Measurements from ENCODE around the gene OPHN1.

Gene OPHN1, protein sequence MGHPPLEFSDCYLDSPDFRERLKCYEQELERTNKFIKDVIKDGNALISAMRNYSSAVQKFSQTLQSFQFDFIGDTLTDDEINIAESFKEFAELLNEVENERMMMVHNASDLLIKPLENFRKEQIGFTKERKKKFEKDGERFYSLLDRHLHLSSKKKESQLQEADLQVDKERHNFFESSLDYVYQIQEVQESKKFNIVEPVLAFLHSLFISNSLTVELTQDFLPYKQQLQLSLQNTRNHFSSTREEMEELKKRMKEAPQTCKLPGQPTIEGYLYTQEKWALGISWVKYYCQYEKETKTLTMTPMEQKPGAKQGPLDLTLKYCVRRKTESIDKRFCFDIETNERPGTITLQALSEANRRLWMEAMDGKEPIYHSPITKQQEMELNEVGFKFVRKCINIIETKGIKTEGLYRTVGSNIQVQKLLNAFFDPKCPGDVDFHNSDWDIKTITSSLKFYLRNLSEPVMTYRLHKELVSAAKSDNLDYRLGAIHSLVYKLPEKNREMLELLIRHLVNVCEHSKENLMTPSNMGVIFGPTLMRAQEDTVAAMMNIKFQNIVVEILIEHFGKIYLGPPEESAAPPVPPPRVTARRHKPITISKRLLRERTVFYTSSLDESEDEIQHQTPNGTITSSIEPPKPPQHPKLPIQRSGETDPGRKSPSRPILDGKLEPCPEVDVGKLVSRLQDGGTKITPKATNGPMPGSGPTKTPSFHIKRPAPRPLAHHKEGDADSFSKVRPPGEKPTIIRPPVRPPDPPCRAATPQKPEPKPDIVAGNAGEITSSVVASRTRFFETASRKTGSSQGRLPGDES

DNA sequence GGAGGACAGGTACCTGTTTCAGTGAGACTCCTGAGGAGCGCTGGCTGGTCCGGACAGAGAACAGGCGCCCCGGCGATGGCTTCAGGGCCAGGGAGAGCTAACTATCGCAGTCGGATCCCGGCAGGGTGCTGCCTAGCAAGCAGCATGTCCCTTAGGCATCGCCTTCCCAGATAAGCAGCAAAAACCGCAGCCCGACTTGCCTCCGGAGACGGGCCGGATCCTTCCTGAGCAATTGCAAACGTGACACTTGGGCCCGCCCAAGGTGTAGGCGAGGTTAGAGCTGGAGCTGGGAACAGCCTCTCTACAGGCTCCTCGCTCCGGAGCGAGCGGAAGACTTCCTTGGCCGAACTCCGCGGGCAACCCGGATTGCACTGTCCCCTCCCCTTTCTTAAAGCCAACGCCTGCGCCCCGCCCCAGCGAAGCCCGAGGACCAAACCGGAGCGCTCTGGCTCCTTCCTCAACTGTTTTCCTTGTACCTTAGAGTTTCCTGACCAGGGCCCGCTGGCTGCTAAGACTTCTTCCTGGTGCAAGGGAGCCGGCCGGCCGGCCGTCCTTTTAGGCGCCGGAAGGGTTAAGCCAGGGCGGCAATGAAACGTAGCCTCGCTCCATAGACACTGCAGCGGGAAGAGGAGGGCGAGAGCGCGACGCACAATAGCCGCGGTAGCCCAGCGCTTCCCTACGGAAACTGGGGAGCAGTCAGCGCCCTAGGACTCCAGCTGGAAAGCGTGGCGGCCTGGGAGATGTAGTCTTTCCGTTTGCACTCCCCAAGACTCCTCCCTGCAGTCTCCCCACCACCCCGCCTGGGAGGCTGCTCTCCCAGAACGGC is at the start of gene OPHN1:
TSS of gene OPHN1 (minus strand) at position 341 of the 826 bp plus-strand sequence. CDS start 475 bp downstream, outside the sequence.
- peak; percentile 57 for DNase-seq (ENCODE audit: low spot score)

- DNase-seq (ENCODE audit: low spot score), result no peak
These were observed 47.7 kb upstream of the OPHN1 start for GRCh38 chrX:68480969-68481368.

- DNase-seq (ENCODE audit: low spot score), result no peak
These were observed 31.5 kb upstream of the OPHN1 start for GRCh38 chrX:68464796-68465195.

DNA sequence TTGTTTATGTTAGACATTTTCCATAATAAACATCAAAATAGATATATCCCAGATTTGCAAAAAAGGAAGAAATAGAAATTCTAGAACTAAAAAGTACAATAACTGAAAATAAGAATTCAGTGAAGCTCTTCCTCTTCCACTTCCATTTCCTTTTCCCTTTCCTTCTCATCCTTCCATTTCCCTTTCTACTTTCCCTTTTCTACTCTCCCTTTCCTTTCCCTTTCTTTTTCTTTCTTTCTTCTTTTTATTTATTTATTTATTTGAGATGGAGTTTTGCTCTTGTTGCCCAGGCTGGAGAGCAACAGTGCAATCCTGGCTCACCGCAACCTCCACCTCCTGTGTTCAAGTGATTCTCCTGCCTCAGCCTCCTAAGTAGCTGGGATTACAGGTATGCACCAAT is 30.6 kb upstream of the OPHN1 start:
- DNase-seq (ENCODE audit: low spot score), result no peak

DNA sequence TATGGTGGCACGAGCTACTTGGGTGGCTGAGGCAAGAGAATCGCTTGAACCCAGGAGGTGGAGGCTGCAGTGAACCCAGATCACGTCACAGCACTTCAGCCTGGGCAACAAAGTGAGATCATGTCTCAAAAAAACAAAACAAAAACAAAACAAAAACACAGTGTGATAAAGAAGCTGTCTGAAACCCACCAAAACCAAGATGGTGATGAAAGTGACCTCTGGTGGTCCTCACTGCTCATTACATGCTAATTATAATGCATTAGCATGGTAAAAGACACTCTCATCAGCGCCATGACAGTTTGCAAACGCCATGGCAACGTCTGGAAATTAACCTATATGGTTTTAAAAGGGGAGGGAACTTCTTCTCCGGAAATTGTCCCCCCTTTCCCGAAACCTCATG is 29.4 kb upstream of the OPHN1 start:
- DNase-seq (ENCODE audit: low spot score), result peak; percentile 24

DNA sequence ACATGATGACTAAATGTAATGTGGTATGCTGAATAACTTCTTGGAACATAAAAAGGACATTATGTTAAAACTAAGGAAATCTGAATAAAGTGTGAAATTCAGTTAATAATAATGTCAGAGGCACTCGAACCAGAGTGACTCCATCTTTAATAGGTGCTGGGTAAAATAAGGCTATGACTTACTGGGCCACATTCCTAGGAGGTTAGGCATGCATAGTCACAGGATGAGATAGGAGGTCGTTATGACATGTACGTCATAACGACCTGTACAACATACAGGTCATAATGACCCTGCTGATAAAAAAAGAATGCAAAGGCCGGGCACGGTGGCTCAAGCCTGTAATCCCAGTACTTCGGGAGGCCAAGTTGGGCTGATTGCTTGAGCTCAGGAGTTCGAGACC is 28.9 kb upstream of the OPHN1 start:
- DNase-seq (ENCODE audit: low spot score), result no peak

DNA sequence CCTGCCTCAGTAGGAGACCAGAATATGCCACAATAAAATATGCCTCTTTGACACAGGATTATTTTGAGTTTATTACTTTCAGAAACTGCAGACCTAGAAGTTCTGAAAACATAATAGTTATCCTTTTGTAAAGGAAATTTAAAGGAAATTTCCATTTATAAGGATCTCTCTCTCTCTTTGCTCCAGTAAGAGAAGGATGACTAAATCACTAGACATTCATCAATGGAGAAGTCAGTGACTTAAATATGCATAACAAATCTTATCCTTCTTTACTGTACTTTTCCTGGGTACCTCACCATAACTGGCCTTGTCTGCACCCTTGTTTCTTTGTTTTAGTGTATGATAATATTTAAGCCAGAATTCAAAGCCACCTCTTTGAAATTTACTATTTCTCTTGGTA is 28.3 kb upstream of the OPHN1 start:
- no peak for DNase-seq (ENCODE audit: low spot score)

DNA sequence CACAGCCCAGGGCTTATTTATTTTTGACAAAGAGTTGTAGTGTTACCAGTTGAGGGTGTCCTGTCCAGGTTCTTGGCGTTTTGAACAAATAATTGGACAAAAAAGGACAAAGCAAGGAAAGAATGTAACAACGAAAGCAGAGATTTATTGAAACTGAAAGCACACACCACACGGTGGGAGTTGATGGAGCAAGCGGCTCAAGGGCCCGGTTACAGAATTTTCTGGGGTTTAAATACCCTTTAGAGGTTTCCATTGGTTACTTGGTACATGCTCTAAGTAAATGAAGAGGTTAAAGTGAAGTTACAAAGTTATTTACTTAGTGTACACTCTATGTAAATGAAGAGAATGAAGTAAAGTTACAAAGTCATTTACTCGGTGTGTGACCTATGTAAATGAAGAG is 27.8 kb upstream of the OPHN1 start:
- DNase-seq (ENCODE audit: low spot score), result no peak

GRCh38 chrX:68455151-68455510 is 21.8 kb upstream of the OPHN1 start:
- no peak for DNase-seq (ENCODE audit: low spot score)

- DNase-seq (ENCODE audit: low spot score), result no peak
These were observed 21.3 kb upstream of the OPHN1 start for GRCh38 chrX:68454476-68455150.

DNA sequence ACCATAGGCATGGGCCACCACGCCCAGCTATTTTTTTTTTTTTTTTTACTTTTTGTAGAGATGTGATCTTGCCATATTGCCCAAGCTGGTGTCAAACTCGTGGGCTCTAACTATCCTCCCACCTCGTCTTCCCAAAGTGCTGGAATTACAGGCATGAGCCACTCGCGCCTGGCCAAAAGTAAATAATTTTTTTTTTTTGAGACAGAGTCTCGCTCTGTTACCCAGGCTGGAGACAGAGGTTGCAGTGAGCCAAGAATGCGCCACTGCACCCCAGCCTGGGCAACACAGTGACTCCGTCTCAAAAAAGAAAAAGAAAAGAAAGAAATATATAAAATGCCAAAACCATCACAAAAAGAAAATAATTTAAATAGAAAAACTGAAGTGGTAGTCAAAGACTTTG is 18.4 kb upstream of the OPHN1 start:
- no peak for DNase-seq (ENCODE audit: low spot score)

DNA sequence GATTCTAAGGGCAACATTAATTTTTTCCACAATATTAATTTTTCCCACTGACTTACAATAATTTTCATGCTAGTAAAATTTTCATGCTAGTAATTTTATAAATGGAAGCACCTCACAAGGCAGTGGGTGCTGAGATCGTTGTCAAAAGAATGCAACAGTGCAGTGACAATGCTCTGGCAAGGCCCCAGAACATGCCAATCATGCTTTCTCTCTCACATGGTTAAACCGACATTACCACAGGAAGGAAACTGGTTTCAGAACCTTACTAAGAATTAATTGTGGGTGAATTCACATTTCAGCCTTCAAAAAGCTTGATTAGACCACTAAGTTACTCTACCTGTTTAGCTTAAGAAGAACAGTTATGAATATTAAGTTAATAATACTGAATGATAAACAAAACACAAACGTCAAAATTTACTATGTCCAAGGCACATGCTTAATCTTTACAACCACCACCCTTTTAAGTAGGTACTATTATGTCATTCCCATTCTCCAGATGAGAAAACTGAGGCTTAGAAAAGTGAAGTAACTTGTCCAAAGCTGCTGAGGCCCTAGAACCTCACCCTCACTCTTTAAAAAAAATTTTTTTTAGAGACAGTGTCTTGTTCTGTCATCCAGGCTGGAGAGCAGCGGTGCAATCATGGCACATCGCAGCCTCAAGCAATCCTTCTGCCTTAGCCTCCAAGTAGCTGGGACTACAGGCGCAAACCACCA is 10.0 kb upstream of the OPHN1 start:
- DNase-seq (ENCODE audit: low spot score), result peak; percentile 22

- peak; percentile 18 for DNase-seq (ENCODE audit: low spot score)
These were observed 7.6 kb upstream of the OPHN1 start for GRCh38 chrX:68440940-68441339.

DNA sequence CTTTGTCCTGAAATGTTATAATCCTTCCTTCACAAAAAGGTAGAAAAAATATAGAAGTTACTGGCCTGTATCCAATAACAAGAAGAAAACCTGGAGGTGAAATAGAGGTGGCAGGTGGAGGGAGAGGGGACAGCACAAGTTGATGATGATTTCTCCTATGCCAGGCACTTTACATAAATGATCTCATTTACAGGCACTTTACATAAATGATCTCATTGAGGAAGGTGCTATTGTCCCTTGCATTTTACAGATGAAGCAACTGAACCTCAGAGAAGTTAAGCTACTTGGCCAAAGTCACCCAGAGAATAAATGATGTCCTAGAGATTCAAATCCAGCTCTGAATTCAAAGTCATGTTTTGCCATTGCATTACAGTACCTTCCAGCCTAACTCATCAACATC is 7.1 kb upstream of the OPHN1 start:
- DNase-seq (ENCODE audit: low spot score), result no peak

DNA sequence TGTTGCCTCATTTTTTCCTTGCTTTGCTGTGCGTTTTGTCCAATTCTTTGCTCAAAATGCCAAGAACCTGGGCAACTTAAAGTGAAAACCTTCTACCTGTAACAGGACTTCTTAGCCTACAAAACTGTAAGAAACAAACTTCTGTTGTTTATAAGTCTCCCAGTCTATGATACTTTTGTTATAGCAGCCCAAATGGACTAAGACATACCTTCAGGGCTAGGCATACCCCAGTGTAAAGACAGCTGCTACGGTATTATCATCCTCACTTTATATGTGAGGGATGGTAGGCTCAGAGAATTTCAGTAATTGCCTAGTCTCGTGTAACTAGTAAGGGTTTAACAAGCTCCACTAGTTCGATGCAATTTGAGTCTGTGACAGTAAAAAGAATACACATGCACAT is 6.0 kb upstream of the OPHN1 start:
- DNase-seq (ENCODE audit: low spot score), result no peak

DNA sequence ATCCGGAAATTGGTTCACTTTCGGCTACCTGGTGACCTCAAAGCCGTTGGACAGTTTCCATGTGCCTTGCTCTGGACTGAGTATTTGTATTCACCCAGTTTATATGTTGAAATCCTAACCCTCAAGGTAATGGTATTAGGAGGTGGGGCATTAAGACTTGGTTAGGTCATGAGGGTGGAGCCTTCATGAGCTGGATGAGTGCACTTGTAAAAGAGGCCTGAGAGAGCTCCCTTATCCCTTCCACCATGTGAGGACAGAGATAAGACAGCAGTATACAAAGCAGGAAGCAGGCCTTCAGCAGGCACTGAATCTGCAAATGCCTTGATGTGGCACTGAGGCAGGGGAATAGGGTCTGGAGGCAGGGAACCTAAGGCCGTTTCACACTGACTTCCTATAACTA is 5.3 kb upstream of the OPHN1 start:
- DNase-seq (ENCODE audit: low spot score), result no peak

GRCh38 chrX:68433981-68434299 is 645 bp upstream of the OPHN1 start:
- DNase-seq (ENCODE audit: low spot score), result no peak

GRCh38 chrX:68432648-68433047 is 647 bp downstream of the OPHN1 start:
- DNase-seq (ENCODE audit: low spot score), result no peak

DNA sequence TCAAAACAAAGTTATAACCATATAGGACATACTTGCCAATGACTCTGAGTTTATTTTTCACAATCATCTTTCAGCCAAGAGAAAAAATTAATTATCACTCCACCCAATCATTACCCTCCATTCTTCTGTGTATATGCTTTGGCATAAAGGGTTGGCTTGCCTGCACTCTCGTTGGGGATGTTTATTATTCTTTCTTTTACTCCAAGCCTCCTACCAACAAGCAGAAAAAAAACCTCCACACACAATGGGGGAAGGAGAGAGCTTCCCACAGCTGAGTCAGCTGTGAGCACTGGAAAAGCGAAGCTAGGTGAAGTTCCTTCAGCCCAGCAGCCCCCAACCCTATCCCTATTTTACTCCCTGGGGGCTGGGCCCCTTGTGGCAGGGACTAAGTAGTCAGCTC is 1.5 kb downstream of the OPHN1 start:
- DNase-seq (ENCODE audit: low spot score), result no peak

DNA sequence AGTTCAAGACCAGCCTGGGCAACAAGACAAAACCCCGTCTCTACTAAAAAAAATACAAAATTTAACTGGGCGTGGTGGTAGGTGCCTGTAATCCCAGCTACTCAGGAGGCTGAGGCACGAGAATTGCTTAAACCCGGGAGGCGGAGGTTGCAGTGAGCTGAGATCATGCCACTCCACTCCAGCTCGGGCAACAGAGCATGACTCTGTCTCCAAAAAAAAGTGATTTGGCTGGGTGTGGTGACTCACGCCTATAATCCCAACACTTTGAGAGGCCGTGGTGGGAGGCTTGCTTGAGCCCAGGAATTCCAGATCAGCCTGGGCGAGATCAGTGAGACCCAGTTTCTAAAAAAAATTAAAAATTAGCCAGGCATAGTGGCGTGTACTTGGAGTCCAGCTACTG is 4.1 kb downstream of the OPHN1 start:
- DNase-seq (ENCODE audit: low spot score), result no peak

- DNase-seq (ENCODE audit: low spot score), result no peak
These were observed 4.9 kb downstream of the OPHN1 start for GRCh38 chrX:68428431-68428830.

DNA sequence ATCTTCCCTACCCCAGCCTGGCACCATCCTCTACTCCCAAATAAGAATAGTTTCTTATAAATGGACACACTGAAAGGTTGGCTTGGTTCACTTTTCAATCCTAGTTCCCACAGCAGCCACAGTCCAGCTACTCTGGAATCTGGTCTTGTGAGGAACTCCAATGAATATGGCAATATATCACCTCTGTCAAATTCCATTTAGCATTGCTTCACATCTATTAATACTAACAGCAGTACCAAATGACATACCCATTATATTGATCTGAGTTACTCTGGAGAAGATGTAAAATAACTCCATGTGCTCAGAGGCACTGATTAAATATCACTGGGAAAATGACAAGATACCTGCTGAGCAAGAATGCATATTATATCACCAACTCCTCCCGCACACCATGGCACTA is 8.6 kb downstream of the OPHN1 start:
- no peak for DNase-seq (ENCODE audit: low spot score)
